ENCODE results near the gene SLC12A8. TPM values are rescaled to one million over a fixed set of nuclear protein-coding genes. Genes with fewer than 3 reads are reported as not detected.

The SLC12A8 gene
- total and polyA plus RNA-seq, 2 of the 13 experiments (the other 11 are each of a cell fraction or from before 2014, with no cell fraction given) = 0.44 to 0.71 TPM

DNA sequence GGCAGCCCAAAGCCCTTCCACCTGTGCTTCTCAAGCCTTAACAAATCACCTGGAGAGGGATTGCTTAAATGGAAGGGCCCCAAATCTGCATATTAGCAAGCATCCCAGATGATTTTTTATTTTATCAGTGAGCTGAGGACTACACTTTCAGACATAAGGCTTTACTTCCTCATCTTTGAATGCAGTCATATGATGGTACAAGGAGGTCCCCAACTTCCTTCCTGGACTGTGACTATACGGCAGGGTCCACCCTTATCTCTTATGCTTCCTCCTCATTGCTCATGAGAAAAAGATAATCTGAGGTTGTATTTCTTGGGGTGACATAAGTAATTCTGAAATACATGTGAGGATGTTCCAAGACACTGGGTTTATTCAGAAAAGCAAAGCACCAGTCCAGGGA lies 143.1 kb downstream of the SLC12A8 start (continued):
- no peak for TF ChIP-seq PAXIP1 (CRISPR knock-in tag; conservative IDR thresholded peaks at IDR 0.05)
- TF ChIP-seq CHD2 (IDR thresholded peaks at IDR 0.05; ENCODE audit: low read depth, low read length) = no peak
- TF ChIP-seq, protein P1, sequence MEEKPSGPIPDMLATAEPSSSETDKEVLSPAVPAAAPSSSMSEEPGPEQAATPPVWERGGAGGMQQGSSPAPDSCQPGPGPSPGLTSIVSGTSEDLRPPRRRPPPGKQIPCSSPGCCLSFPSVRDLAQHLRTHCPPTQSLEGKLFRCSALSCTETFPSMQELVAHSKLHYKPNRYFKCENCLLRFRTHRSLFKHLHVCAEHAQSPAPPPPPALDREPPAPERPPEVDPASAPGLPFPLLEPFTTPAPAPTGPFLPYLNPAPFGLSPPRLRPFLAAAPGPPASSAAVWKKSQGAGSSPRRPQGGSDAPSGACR (CRISPR knock-in tag; IDR thresholded peaks at IDR 0.05) = no peak
- TF ChIP-seq, protein P2, sequence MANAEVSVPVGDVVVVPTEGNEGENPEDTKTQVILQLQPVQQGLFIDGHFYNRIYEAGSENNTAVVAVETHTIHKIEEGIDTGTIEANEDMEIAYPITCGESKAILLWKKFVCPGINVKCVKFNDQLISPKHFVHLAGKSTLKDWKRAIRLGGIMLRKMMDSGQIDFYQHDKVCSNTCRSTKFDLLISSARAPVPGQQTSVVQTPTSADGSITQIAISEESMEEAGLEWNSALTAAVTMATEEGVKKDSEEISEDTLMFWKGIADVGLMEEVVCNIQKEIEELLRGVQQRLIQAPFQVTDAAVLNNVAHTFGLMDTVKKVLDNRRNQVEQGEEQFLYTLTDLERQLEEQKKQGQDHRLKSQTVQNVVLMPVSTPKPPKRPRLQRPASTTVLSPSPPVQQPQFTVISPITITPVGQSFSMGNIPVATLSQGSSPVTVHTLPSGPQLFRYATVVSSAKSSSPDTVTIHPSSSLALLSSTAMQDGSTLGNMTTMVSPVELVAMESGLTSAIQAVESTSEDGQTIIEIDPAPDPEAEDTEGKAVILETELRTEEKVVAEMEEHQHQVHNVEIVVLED (CRISPR knock-in tag; IDR thresholded peaks at IDR 0.05; ENCODE audit: borderline replicate concordance) = no peak
- TF ChIP-seq ZNF790 (CRISPR knock-in tag; IDR thresholded peaks at IDR 0.05; ENCODE audit: borderline replicate concordance) = no peak
- no peak for TF ChIP-seq WIZ (CRISPR knock-in tag; IDR thresholded peaks at IDR 0.05)
- no peak for TF ChIP-seq ZNF232 (CRISPR knock-in tag; IDR thresholded peaks at IDR 0.05; ENCODE audit: borderline replicate concordance)
- no peak for TF ChIP-seq SRY (CRISPR knock-in tag; IDR thresholded peaks at IDR 0.05)

All from HepG2 (cell line).